Vagina (tissue), 2 donors: ENCODE measurements around the gene SHANK3.

Experiments
- POLR2A ChIP-seq, 2 donors: fragments of 450-650 bp; IDR thresholded peaks; one replicate each; pipeline ENCODE4 v1.6.1; 2017; ENCODE audit warnings: antibody characterized with exemption in 2 of 2, mild to moderate bottlenecking in 2 of 2, moderate library complexity in 2 of 2
- TF ChIP-seq, protein P1 (sequence below), 3 experiments: fragments of 450-650 bp in 2 of 3; fragments of 200-600 bp in 1 of 3; sonication (generic) in 1 of 3; IDR thresholded peaks; one replicate each; pipeline ENCODE4 v1.5.1; 2017 to 2019; ENCODE audit warnings: antibody characterized with exemption in 3 of 3, mild to moderate bottlenecking in 2 of 3, moderate library complexity in 2 of 3

DNA sequence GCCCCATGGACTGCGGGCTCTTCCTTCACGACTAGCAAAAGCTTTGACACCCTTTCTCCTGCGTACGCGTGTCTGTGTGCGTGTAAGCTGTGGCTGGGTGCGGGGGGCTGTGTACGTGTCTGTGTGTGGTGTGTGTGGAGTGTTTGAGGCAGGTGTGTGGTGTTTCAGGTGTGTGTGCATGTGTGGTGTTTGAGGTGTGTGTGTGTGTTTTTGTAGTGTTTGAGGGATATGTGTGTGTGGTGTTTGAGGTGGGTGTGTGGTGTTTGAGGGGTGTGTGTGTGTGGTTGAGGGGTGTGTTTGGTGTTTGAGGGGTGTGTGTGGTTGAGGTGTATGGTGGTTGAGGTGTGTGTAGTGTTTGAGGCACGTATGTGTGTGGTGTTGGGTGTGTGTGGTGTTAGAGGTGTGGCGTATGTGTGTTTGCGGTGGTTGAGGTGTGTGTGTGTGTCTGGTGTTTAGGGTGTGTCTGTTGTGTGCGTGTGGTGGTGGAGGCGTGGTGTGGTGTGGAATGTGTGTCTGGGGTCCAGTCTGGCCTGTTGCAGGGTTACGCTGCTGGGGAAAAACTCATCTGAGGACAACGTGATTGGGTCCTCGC lies 44.0 kb upstream of the SHANK3 start:
- TF ChIP-seq, protein P1, sequence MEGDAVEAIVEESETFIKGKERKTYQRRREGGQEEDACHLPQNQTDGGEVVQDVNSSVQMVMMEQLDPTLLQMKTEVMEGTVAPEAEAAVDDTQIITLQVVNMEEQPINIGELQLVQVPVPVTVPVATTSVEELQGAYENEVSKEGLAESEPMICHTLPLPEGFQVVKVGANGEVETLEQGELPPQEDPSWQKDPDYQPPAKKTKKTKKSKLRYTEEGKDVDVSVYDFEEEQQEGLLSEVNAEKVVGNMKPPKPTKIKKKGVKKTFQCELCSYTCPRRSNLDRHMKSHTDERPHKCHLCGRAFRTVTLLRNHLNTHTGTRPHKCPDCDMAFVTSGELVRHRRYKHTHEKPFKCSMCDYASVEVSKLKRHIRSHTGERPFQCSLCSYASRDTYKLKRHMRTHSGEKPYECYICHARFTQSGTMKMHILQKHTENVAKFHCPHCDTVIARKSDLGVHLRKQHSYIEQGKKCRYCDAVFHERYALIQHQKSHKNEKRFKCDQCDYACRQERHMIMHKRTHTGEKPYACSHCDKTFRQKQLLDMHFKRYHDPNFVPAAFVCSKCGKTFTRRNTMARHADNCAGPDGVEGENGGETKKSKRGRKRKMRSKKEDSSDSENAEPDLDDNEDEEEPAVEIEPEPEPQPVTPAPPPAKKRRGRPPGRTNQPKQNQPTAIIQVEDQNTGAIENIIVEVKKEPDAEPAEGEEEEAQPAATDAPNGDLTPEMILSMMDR (IDR thresholded peaks at IDR 0.05): no peak
- TF ChIP-seq POLR2A (IDR thresholded peaks at IDR 0.05): no peak
